ENCODE measurements around the gene RNF149.
"Not testable (repeated sequence)": the region's sequence is repeated elsewhere in the genome, so short reads cannot be mapped to it uniquely, and the experiment has no call there.

RNF149 gene

GRCh38 chr2:101325425-101325824, 16.9 kb upstream of the RNF149 start:
- no peaks in the 10 kb centered on the region for H3K36me3 ChIP-seq (ENCODE audit: insufficient read depth, low read length)
- H3K4me3 ChIP-seq = no peak overlapping the region
- no peak for DNase-seq (ENCODE audit: low read depth, low spot score)
- H3K9ac ChIP-seq (ENCODE audit: insufficient read length) = no peak overlapping the region
- no peak for TF ChIP-seq EZH2 (IDR thresholded peaks at IDR 0.05)
- TF ChIP-seq FOXP2 (optimal IDR thresholded peaks at IDR 0.05; ENCODE audit: control extremely low read depth, extremely low read length, insufficient read depth) = no peak
- TF ChIP-seq POLR2AphosphoS5 (IDR thresholded peaks at IDR 0.05; ENCODE audit: borderline replicate concordance, low read depth, low read length) = no peak
- H3K9me3 ChIP-seq (ENCODE audit: low read depth, low read length) = peaks cover 6% of the 10 kb centered on the region
- no peak overlapping the region for H3K27ac ChIP-seq

GRCh38 chr2:101316568-101316967, 8.1 kb upstream of the RNF149 start:
- H3K4me3 ChIP-seq; H3K27ac ChIP-seq; H3K36me3 ChIP-seq (ENCODE audit: insufficient read depth, low read length); DNase-seq (ENCODE audit: low read depth, low spot score); H3K9me3 ChIP-seq (ENCODE audit: low read depth, low read length); H3K9ac ChIP-seq (ENCODE audit: insufficient read length): not testable (repeated sequence)

DNA sequence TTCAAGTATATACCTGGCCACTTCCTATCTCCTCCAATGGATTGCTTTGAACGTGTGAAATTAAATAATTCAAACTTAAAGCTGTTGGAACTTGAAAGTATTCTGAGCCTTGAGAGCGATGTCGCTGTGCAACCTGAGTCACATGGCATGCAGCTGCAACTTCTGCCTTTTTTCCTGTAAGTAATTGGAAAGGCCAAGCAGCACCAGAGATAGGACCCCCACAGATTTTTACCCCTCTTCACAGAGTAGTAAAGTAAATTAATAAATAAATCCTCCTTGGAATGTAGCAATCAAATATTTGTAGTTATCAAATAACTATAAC, 3.2 kb upstream of the RNF149 start:
- H3K9me3 ChIP-seq (ENCODE audit: low read depth, low read length) = no peaks in the 10 kb centered on the region
- TF ChIP-seq FOXP2 (optimal IDR thresholded peaks at IDR 0.05; ENCODE audit: control extremely low read depth, extremely low read length, insufficient read depth) (no peak), POLR2AphosphoS5 (IDR thresholded peaks at IDR 0.05; ENCODE audit: borderline replicate concordance, low read depth, low read length) (no peak), EZH2 (IDR thresholded peaks at IDR 0.05) (no peak)
- DNase-seq (ENCODE audit: low read depth, low spot score) = no peak
- H3K4me3 ChIP-seq = no peak overlapping the region
- H3K36me3 ChIP-seq (ENCODE audit: insufficient read depth, low read length) = no peaks in the 10 kb centered on the region
- no peak overlapping the region for H3K27ac ChIP-seq
- H3K9ac ChIP-seq (ENCODE audit: insufficient read length) = no peak overlapping the region

GRCh38 chr2:101310834-101311695, 2.6 kb upstream of the RNF149 start:
- Histone ChIP-seq H3K27ac (no peak overlapping the region), H3K9me3 (ENCODE audit: low read depth, low read length) (no peaks in the 10 kb centered on the region), H3K9ac (ENCODE audit: insufficient read length) (no peak overlapping the region), H3K36me3 (ENCODE audit: insufficient read depth, low read length) (0 out of 2 replicates have a peak, but pooled peaks cover under 1% of the 10 kb centered on the region), H3K4me3 (no peak overlapping the region)
- no peak for DNase-seq (ENCODE audit: low read depth, low spot score)
- TF ChIP-seq EZH2 (IDR thresholded peaks at IDR 0.05) (no peak), FOXP2 (optimal IDR thresholded peaks at IDR 0.05; ENCODE audit: control extremely low read depth, extremely low read length, insufficient read depth) (no peak), POLR2AphosphoS5 (IDR thresholded peaks at IDR 0.05; ENCODE audit: borderline replicate concordance, low read depth, low read length) (no peak)

DNA sequence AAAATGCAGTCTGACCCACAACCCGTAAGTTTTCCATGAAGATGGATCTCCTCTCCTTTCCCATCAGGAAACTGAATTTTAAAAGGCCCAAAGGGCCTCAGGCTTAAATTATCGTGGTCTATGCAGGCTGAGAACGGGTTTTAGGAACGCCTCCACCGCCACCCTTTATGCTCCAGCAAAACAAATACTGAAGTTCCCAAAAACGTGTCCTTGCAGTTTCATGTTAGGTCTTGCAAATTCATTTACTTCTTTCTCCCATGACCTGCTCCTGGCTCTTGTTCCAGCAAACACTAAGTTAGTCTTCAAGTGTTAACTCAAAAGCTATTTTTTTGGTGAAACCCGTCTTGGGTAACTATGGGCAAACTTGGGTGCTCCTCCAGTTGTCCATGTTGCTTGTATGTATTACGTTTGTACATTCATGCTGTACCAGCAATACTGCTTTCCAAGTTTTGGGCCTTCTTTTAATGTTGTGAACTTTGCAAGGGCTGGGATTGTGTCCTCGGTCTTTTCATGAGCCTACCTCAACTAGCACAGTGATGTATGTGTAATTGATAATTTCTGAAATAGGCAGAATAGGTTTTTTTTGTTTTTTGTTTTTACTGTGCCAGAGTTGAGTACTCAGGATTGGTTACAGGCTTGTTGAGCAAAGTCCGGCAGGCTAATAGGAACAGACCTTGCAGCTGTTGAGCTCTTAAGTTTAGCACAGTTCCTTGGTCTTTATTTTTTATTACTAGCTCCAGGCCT, 1.8 kb upstream of the RNF149 start:
- H3K36me3 ChIP-seq (ENCODE audit: insufficient read depth, low read length) = peaks cover 9% of the 10 kb centered on the region; the same call in 1 of the 2 replicates
- no peak for DNase-seq (ENCODE audit: low read depth, low spot score)
- TF ChIP-seq FOXP2 (optimal IDR thresholded peaks at IDR 0.05; ENCODE audit: control extremely low read depth, extremely low read length, insufficient read depth) (no peak), EZH2 (IDR thresholded peaks at IDR 0.05) (no peak), POLR2AphosphoS5 (IDR thresholded peaks at IDR 0.05; ENCODE audit: borderline replicate concordance, low read depth, low read length) (no peak)
- no peak overlapping the region for H3K4me3 ChIP-seq
- no peak overlapping the region for H3K9ac ChIP-seq (ENCODE audit: insufficient read length)
- no peaks in the 10 kb centered on the region for H3K9me3 ChIP-seq (ENCODE audit: low read depth, low read length)
- H3K27ac ChIP-seq = no peak overlapping the region

DNA sequence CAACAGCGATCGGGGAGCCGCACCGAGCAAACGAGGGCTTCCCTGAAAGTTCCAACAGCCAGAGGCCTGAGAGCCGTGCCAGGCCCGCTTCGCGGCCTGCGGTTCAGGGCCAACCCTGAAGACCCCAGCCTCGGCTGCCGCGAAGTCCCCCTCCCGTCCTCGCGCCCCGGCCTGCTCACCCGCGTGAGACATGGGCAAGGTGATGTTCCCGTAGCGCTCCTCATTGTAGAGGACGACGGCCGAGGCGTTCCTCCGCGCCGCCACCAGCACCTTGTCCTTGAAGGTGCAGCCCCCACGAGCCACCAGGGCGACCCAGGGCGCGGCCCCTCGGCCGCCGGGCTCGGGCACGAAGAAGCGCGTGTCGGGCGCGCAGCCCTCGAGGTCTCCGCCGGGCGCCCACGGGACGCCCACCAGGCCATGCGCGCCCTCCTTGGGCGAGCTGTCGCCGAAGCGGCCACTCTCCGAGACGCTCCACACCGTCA, 510 bp downstream of the RNF149 start:
- Histone ChIP-seq H3K9ac (ENCODE audit: insufficient read length) (peak overlapping the region; percentile 95), H3K9me3 (ENCODE audit: low read depth, low read length) (no peaks in the 10 kb centered on the region), H3K4me3 (peak overlapping the region; percentile 94), H3K27ac (0 out of 2 replicates have a peak overlapping the region, but pooled peaks have one; percentile 53), H3K36me3 (ENCODE audit: insufficient read depth, low read length) (peaks cover 9% of the 10 kb centered on the region; the same call in 1 of the 2 replicates)
- TF ChIP-seq EZH2 (IDR thresholded peaks at IDR 0.05) (no peak), POLR2AphosphoS5 (IDR thresholded peaks at IDR 0.05; ENCODE audit: borderline replicate concordance, low read depth, low read length) (no peak), FOXP2 (optimal IDR thresholded peaks at IDR 0.05; ENCODE audit: control extremely low read depth, extremely low read length, insufficient read depth) (no peak)
- no peak for DNase-seq (ENCODE audit: low read depth, low spot score)

- TF ChIP-seq POLR2AphosphoS5 (IDR thresholded peaks at IDR 0.05; ENCODE audit: borderline replicate concordance, low read depth, low read length) (no peak), FOXP2 (optimal IDR thresholded peaks at IDR 0.05; ENCODE audit: control extremely low read depth, extremely low read length, insufficient read depth) (no peak), EZH2 (IDR thresholded peaks at IDR 0.05) (no peak)
- H3K27ac ChIP-seq = no peak overlapping the region
Observed at GRCh38 chr2:101307503-101307902, 998 bp downstream of the RNF149 start.

GRCh38 chr2:101306410-101306809, 2.1 kb downstream of the RNF149 start:
- H3K9ac ChIP-seq (ENCODE audit: insufficient read length) = peak overlapping the region; percentile 95
- no peaks in the 10 kb centered on the region for H3K9me3 ChIP-seq (ENCODE audit: low read depth, low read length)
- no peak for DNase-seq (ENCODE audit: low read depth, low spot score)
- no peak for TF ChIP-seq POLR2AphosphoS5 (IDR thresholded peaks at IDR 0.05; ENCODE audit: borderline replicate concordance, low read depth, low read length)
- no peak for TF ChIP-seq EZH2 (IDR thresholded peaks at IDR 0.05)
- TF ChIP-seq FOXP2 (optimal IDR thresholded peaks at IDR 0.05; ENCODE audit: control extremely low read depth, extremely low read length, insufficient read depth) = no peak
- peaks cover 9% of the 10 kb centered on the region; the same call in 1 of the 2 replicates for H3K36me3 ChIP-seq (ENCODE audit: insufficient read depth, low read length)
- peak overlapping the region; percentile 94 for H3K4me3 ChIP-seq
- H3K27ac ChIP-seq = no peak overlapping the region

More at GRCh38 chr2:101307503-101307902, 998 bp downstream of the RNF149 start:
- Histone ChIP-seq H3K36me3 (ENCODE audit: insufficient read depth, low read length) (peaks cover 9% of the 10 kb centered on the region; the same call in 1 of the 2 replicates), H3K9me3 (ENCODE audit: low read depth, low read length) (no peaks in the 10 kb centered on the region), H3K9ac (ENCODE audit: insufficient read length) (peak overlapping the region; percentile 95), H3K4me3 (peak overlapping the region; percentile 94)
- DNase-seq (ENCODE audit: low read depth, low spot score) = no peak

Data from SK-N-MC (cell line).